Transverse colon (tissue), 4 donors: ENCODE measurements around the gene STXBP5.
A peak's percentile ranks its signal among the peaks of the same experiment; 100 is the strongest.

Experiments
- CTCF ChIP-seq, 5 experiments: fragments of 200-600 bp in 3 of 5; fragments of 450-650 bp in 2 of 5; sonication (generic) in 3 of 5; IDR thresholded peaks; 1 replicate in 2 of 5; 2 replicates in 3 of 5; pipeline ENCODE4 v1.5.1; 2016 to 2017; ENCODE audit warnings: antibody characterized with exemption in 5 of 5, inconsistent platforms in 3 of 5, mild to moderate bottlenecking in 2 of 5, moderate library complexity in 1 of 5
- EP300 ChIP-seq: sonication (generic); formaldehyde crosslinking; IDR thresholded peaks from one replicate; pipeline ENCODE4 v1.6.1; 2017; ENCODE audit warnings: antibody characterized with exemption, low read depth
- POLR2A ChIP-seq: fragments of 450-650 bp; IDR thresholded peaks from one replicate; pipeline ENCODE4 v1.6.1; 2016; ENCODE audit warnings: antibody characterized with exemption, mild to moderate bottlenecking, moderate library complexity
- POLR2AphosphoS5 ChIP-seq, 3 donors: sonication (generic); formaldehyde crosslinking; IDR thresholded peaks; one replicate each; pipeline ENCODE4 v1.6.1; 2016; ENCODE audit warnings: antibody characterized with exemption in 3 of 3

GRCh38 chr6:147222160-147222838, 18.1 kb downstream of the STXBP5 start:
- peak; percentile 38 to 62 (median 52) for TF ChIP-seq CTCF (IDR thresholded peaks at IDR 0.05)
- no peak for TF ChIP-seq POLR2A
- TF ChIP-seq POLR2AphosphoS5 (IDR thresholded peaks at IDR 0.05): no peak
- TF ChIP-seq EP300: no peak
